ENCODE measurements around the gene EN2. TPM values are rescaled to one million over a fixed set of nuclear protein-coding genes. Genes with fewer than 3 reads are reported as not detected.

Gene EN2
- polyA plus RNA-seq (2013, experiment 1 of 2), result 3.0 TPM
- polyA plus RNA-seq (2013, experiment 2 of 2), result 8.2 TPM

DNA sequence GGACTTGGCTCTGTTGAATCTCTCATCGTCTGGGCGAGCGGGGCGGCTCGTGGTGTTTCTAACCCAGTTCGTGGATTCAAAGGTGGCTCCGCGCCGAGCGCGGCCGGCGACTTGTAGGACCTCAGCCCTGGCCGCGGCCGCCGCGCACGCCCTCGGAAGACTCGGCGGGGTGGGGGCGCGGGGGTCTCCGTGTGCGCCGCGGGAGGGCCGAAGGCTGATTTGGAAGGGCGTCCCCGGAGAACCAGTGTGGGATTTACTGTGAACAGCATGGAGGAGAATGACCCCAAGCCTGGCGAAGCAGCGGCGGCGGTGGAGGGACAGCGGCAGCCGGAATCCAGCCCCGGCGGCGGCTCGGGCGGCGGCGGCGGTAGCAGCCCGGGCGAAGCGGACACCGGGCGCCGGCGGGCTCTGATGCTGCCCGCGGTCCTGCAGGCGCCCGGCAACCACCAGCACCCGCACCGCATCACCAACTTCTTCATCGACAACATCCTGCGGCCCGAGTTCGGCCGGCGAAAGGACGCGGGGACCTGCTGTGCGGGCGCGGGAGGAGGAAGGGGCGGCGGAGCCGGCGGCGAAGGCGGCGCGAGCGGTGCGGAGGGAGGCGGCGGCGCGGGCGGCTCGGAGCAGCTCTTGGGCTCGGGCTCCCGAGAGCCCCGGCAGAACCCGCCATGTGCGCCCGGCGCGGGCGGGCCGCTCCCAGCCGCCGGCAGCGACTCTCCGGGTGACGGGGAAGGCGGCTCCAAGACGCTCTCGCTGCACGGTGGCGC, at the start of gene EN2:
Gene EN2, plus strand, starts transcription at position 19 of the 767 bp plus-strand sequence. Its CDS starts 249 bp downstream, at position 268.
- no peak within 1 kb of the TSS for H3K9ac ChIP-seq (ENCODE audit: low read depth, low read length)
- peaks cover 7% of the 10 kb centered on the region for H3K4me1 ChIP-seq (ENCODE audit: insufficient read depth, low read length)
- H3K27me3 ChIP-seq (ENCODE audit: insufficient read depth, low read length), result peaks cover 99% of the 10 kb centered on the region
- H3K9me3 ChIP-seq (ENCODE audit: insufficient read depth, low read depth, low read length), result no peaks in the 10 kb centered on the region
- no peak within 1 kb of the TSS for H3K27ac ChIP-seq (ENCODE audit: low read depth, low read length)
- H3K4me3 ChIP-seq (ENCODE audit: low read length), result 0 out of 2 replicates have a peak within 1 kb of the TSS, but pooled peaks have one; percentile 13
- H3K36me3 ChIP-seq (ENCODE audit: insufficient read depth, low read length), result no peaks in the 10 kb centered on the region
- 2% methylated on average over 105 of the region's 105 CpGs for WGBS

DNA sequence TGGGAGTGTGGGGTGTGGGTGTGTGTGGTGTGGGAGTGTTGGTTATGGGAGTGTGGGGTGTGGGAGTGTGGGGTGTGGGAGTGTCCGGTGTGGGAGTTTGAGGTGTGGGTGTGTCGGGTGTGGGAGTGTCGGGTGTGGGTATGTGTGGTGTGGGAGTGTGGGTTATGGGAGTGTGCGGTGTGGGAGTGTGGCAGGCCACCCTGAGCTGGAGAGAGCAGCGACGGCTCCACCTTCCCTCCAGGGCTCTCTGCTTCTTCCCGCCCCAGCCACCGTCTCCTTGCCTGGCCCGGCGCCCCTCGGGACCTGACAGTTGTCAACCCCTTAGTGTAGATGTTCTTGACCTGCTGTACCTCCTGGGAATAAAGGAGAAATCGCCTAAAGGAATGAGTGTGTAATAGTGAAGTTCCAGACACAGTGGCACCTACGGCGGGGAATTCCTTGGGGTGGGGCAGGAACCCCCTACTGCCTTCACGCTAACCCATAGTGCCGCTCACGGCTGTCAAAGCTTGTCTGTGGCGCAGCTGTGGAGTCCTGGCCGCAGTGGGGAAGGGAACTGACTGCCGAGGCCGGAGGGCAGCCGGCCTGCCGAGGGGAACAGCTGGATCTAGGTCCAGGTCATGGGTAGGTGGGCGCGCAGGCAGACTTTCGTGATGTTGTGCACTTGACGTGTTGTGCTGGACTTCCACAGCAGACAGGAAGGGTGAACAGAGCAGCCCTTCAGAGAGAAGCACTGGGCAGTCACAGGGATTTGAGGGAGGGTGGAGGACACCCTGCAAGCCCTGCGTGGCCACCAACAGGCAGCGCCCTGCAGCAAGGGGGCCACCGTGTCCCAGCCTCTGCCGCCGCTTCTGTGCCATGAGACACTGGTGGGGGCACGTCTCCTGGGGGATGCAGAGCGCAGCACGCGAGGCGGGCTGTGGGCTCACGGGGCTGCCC, 49.0 kb upstream of the EN2 start:
- H3K4me1 ChIP-seq (ENCODE audit: insufficient read depth, low read length), result peaks cover 5% of the 10 kb centered on the region; the same call in 1 of the 2 replicates
- 57% methylated on average over 36 of the region's 38 CpGs for WGBS
- no peak overlapping the region for H3K4me3 ChIP-seq (ENCODE audit: low read length)
- no peak overlapping the region for H3K9ac ChIP-seq (ENCODE audit: low read depth, low read length)
- no peaks in the 10 kb centered on the region for H3K9me3 ChIP-seq (ENCODE audit: insufficient read depth, low read depth, low read length)
- H3K27me3 ChIP-seq (ENCODE audit: insufficient read depth, low read length), result peaks cover 21% of the 10 kb centered on the region
- H3K36me3 ChIP-seq (ENCODE audit: insufficient read depth, low read length), result no peaks in the 10 kb centered on the region
- H3K27ac ChIP-seq (ENCODE audit: low read depth, low read length), result no peak overlapping the region

DNA sequence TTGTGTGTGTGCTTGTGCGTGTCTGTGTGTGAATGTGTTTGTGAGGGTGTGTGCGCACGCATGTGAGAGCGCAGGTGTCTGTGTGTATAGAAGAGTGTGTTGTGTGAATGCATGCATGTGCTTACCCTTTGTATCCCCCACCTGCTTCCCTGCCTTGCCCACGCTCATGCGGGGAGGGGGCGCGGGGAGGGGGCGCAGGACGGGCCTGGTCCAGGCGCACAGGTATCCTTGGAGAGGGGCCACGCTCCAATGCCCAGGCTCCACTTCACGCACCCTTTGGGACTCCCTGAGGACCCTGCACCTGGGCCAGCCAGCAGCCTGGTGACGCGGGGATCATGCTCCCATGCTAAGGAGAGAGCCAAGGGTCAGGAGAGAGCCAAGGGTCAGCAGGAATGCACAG, 47.9 kb upstream of the EN2 start:
- Histone ChIP-seq H3K9me3 (ENCODE audit: insufficient read depth, low read depth, low read length) (no peaks in the 10 kb centered on the region), H3K4me1 (ENCODE audit: insufficient read depth, low read length) (peaks cover 5% of the 10 kb centered on the region; the same call in 1 of the 2 replicates), H3K27ac (ENCODE audit: low read depth, low read length) (no peak overlapping the region), H3K4me3 (ENCODE audit: low read length) (no peak overlapping the region), H3K9ac (ENCODE audit: low read depth, low read length) (no peak overlapping the region), H3K36me3 (ENCODE audit: insufficient read depth, low read length) (no peaks in the 10 kb centered on the region), H3K27me3 (ENCODE audit: insufficient read depth, low read length) (peaks cover 21% of the 10 kb centered on the region)
- WGBS, result 93% methylated on average over 15 of the region's 15 CpGs

DNA sequence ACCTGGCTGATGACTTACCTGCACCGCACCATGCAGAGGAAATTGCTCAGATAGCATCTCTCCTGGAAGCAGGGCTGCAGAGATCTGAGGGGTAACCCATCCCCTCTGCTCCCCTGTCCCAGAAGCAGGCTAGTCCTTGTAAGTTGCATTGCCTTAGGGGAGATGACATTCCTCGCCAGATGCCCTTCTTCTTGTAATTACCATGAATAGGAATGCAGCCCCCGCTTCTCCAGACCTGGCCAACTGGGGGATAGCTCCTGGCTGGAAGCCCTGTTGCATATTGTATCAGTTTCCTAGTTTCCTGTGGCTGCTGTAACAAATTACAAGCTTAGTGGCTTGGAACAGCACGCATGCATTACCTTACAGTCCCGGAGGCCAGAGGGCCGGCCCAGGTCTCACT, 47.5 kb upstream of the EN2 start:
- H3K4me3 ChIP-seq (ENCODE audit: low read length), result no peak overlapping the region
- 55% methylated on average over 6 of the region's 6 CpGs for WGBS

DNA sequence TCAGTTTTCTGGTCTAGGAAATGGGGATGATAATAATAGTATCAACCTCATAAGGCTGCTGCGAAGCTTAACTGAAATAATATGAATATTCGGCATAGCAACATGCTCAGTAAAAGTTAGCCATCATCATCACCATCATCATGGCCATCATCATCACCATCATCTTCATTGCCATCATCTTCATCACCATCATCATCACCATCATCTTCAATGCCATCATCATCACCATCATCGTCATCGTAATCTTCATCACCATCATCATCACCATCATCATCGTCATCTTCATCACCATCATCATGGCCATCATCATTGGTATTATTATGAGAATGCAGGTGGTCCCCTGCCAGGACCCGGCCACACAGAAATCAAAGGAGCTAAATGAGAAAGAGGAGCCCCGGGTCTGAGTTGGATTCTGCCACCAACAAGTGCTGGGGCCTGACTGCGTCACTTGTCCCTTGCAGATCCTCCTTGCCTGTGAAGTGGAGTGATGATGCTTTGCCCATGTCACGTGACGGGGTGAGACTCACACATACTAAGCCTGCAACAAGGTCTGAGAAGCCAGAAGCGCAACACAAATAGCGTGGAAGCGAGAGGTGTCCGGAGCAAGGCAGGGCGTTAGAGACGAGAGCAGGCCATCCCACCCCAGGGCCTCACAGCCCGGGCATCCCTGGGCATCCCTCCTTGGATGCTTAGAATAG, 46.1 kb upstream of the EN2 start:
- no peak overlapping the region for H3K9ac ChIP-seq (ENCODE audit: low read depth, low read length)

More for the DNA sequence above, 47.5 kb upstream of the EN2 start:
- Histone ChIP-seq H3K36me3 (ENCODE audit: insufficient read depth, low read length) (no peaks in the 10 kb centered on the region), H3K27me3 (ENCODE audit: insufficient read depth, low read length) (peaks cover 21% of the 10 kb centered on the region), H3K9me3 (ENCODE audit: insufficient read depth, low read depth, low read length) (no peaks in the 10 kb centered on the region), H3K27ac (ENCODE audit: low read depth, low read length) (no peak overlapping the region), H3K9ac (ENCODE audit: low read depth, low read length) (no peak overlapping the region), H3K4me1 (ENCODE audit: insufficient read depth, low read length) (peaks cover 5% of the 10 kb centered on the region; the same call in 1 of the 2 replicates)

DNA sequence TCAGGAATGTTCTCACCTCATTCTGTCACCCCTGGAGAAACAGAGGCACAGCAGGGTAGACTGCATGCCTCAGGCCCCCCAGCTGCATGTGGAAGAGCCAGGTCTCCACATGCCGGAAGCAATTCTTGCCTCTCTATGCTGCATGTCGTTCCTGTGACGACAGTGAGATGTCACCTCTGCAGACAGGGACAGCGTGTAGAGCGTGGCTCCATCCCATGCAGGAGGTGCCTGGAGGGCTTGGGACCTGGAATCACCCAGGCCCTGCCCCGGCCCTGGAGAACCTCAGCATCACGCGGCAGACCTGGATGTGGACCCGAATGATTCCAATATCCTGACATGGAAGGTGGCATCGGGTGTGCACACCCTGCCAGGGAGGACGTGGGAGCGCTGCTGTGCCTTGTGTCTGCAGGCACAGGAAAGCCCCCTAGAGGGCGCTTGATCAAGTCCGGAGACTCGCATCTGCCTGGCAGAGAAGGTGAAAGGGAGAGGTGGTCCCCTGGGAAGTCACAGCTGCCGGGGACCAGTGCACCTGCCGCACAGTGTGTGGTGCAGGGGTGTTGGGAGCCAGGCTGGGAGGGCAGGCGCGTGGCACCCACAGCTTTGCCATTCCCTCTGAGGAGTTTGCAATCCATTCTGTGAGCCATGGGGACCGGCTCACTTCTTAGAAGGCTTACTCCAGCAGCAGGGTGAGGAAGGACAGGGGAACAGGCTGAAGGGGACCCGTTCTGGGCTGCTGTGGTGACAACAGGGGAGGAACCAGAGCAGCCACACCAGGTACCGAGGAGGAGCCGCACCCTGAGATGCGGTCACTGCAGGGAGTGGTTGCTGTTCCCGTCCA, 45.3 kb upstream of the EN2 start:
- H3K27ac ChIP-seq (ENCODE audit: low read depth, low read length), result no peak overlapping the region
- no peaks in the 10 kb centered on the region for H3K36me3 ChIP-seq (ENCODE audit: insufficient read depth, low read length)
- no peak overlapping the region for H3K4me3 ChIP-seq (ENCODE audit: low read length)
- 45% methylated on average over 25 of the region's 25 CpGs for WGBS
- H3K27me3 ChIP-seq (ENCODE audit: insufficient read depth, low read length), result peaks cover 18% of the 10 kb centered on the region
- H3K4me1 ChIP-seq (ENCODE audit: insufficient read depth, low read length), result peaks cover 5% of the 10 kb centered on the region; the same call in 1 of the 2 replicates
- H3K9ac ChIP-seq (ENCODE audit: low read depth, low read length), result no peak overlapping the region
- no peaks in the 10 kb centered on the region for H3K9me3 ChIP-seq (ENCODE audit: insufficient read depth, low read depth, low read length)

More for the DNA sequence above, 46.1 kb upstream of the EN2 start:
- Histone ChIP-seq H3K27ac (ENCODE audit: low read depth, low read length) (no peak overlapping the region), H3K27me3 (ENCODE audit: insufficient read depth, low read length) (peaks cover 18% of the 10 kb centered on the region), H3K9me3 (ENCODE audit: insufficient read depth, low read depth, low read length) (no peaks in the 10 kb centered on the region), H3K4me1 (ENCODE audit: insufficient read depth, low read length) (peaks cover 5% of the 10 kb centered on the region; the same call in 1 of the 2 replicates), H3K4me3 (ENCODE audit: low read length) (no peak overlapping the region), H3K36me3 (ENCODE audit: insufficient read depth, low read length) (no peaks in the 10 kb centered on the region)
- 91% methylated on average over 17 of the region's 17 CpGs for WGBS

DNA sequence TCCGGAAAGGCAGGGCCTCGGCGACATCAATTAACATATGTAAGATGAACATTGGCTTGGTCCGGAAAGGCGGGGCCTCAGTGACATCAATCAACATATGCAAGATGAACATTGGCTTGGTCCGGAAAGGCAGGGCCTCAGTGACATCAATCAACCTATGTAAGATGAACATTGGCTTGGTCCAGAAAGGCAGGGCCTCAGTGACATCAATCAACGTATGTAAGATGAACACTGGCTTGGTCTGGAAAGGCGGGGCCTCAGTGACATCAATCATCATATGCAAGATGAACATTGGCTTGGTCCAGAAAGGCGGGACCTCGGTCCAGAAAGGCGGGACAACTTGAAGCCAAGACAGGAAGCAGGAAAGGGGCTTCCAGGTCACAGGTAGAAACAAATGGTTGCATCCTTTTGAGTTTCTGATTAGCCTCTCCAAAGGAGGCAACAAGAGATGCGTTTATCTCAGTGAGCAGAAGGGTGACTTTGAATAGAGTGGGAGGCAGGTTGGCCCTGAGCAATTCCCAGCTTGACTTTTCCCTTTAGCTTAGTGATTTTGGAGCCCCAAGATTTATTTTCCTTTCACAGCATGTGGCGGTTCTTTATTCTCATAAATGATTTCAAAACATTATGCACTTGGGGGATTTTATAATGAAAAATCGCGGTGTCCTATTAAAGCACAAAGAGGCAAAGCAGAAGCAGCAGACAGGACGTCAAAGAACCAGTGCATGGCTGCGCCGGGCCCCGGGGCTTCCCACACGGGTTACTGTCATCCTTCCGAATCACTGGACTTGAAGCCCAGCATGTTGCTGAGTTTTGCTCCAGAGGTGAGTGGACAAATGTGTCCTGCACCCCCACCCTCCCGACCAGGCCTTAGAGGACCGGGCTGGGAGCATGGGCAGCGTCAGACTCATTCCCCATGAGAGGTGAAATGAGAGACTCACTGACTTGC, 43.1 kb upstream of the EN2 start:
- Histone ChIP-seq H3K9me3 (ENCODE audit: insufficient read depth, low read depth, low read length) (no peaks in the 10 kb centered on the region), H3K4me3 (ENCODE audit: low read length) (no peak overlapping the region), H3K4me1 (ENCODE audit: insufficient read depth, low read length) (no peaks in the 10 kb centered on the region), H3K27me3 (ENCODE audit: insufficient read depth, low read length) (peaks cover 18% of the 10 kb centered on the region), H3K36me3 (ENCODE audit: insufficient read depth, low read length) (no peaks in the 10 kb centered on the region), H3K9ac (ENCODE audit: low read depth, low read length) (no peak overlapping the region), H3K27ac (ENCODE audit: low read depth, low read length) (no peak overlapping the region)
- WGBS, result 92% methylated on average over 24 of the region's 24 CpGs

DNA sequence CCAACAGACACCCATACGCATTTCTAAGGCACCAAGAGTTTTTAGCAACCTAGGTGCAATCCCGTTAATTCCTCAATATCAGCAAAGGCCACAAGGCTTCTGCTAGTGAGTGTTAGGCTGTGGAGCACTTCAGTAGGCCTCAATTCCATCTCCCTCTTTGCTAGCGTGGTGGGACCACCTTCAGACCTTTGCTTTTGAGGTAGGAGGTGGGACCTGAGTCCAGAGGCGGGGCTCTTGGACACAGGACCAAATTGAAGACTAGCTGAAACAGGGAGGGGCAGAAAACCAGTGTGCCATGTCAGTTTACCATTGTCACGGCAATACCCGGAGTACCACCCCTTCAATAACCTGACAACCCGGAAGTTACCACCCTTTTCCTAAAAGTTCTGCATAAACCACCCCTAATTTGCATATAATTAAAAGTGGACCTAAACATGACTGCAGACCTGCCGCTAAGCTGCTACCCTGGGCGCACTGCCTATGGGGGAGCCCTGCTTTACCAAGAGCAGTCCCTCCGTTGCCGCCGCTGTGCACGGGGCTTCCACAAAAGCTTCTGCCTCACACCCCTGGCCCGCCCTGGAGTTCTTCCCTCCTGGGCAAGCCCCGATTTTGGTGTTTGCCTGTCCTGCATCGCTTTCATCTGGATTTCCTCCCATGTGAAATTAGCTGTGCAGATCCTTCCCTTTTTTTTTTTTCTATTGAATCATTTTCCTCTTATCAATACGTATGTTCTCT, 41.1 kb upstream of the EN2 start:
- no peak overlapping the region for H3K27ac ChIP-seq (ENCODE audit: low read depth, low read length)
- H3K4me3 ChIP-seq (ENCODE audit: low read length), result no peak overlapping the region
- 94% methylated on average over 17 of the region's 17 CpGs for WGBS
- no peaks in the 10 kb centered on the region for H3K9me3 ChIP-seq (ENCODE audit: insufficient read depth, low read depth, low read length)
- H3K4me1 ChIP-seq (ENCODE audit: insufficient read depth, low read length), result no peaks in the 10 kb centered on the region
- H3K36me3 ChIP-seq (ENCODE audit: insufficient read depth, low read length), result no peaks in the 10 kb centered on the region
- no peak overlapping the region for H3K9ac ChIP-seq (ENCODE audit: low read depth, low read length)
- H3K27me3 ChIP-seq (ENCODE audit: insufficient read depth, low read length), result peaks cover 14% of the 10 kb centered on the region

DNA sequence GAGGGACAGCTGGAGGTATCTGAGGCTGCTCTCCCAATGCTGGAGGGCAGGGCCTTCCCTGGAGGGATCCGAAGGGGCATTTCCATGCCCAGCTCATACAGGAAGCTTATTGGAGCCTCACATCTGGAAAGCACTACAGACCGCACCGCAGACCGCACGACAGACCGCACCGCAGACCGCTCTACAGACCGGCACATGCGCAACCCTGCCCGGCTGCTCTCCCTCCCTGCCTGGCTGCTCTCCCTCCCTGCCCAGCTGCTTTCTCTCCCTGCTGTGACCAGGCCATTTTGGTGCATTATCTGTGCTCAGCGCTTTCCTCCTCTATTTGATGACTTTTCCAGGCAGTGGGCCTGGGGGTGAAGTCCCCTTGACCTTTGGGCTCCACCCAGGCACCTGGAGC, 39.6 kb upstream of the EN2 start:
- Histone ChIP-seq H3K4me3 (ENCODE audit: low read length) (no peak overlapping the region), H3K27me3 (ENCODE audit: insufficient read depth, low read length) (0 out of 2 replicates have a peak, but pooled peaks cover under 1% of the 10 kb centered on the region), H3K36me3 (ENCODE audit: insufficient read depth, low read length) (no peaks in the 10 kb centered on the region), H3K4me1 (ENCODE audit: insufficient read depth, low read length) (no peaks in the 10 kb centered on the region), H3K9ac (ENCODE audit: low read depth, low read length) (no peak overlapping the region), H3K9me3 (ENCODE audit: insufficient read depth, low read depth, low read length) (no peaks in the 10 kb centered on the region), H3K27ac (ENCODE audit: low read depth, low read length) (no peak overlapping the region)
- WGBS, result 92% methylated on average over 12 of the region's 12 CpGs
